ENCODE results near the gene MSI2. TPM values are rescaled to one million over a fixed set of nuclear protein-coding genes. Genes with fewer than 3 reads are reported as not detected.

MSI2 gene
- total RNA-seq, 4 donors from 2014 or later = 27.3 to 50.4 (median 36.8) TPM

GRCh38 chr17:57561072-57561861 lies 304.9 kb downstream of the MSI2 start:
- ATAC-seq = no peak
- TF ChIP-seq POLR2AphosphoS5 (IDR thresholded peaks at IDR 0.05) (no peak), EP300 (IDR thresholded peaks at IDR 0.05) (no peak), POLR2A (IDR thresholded peaks at IDR 0.05) (no peak)
- TF ChIP-seq, protein P1, sequence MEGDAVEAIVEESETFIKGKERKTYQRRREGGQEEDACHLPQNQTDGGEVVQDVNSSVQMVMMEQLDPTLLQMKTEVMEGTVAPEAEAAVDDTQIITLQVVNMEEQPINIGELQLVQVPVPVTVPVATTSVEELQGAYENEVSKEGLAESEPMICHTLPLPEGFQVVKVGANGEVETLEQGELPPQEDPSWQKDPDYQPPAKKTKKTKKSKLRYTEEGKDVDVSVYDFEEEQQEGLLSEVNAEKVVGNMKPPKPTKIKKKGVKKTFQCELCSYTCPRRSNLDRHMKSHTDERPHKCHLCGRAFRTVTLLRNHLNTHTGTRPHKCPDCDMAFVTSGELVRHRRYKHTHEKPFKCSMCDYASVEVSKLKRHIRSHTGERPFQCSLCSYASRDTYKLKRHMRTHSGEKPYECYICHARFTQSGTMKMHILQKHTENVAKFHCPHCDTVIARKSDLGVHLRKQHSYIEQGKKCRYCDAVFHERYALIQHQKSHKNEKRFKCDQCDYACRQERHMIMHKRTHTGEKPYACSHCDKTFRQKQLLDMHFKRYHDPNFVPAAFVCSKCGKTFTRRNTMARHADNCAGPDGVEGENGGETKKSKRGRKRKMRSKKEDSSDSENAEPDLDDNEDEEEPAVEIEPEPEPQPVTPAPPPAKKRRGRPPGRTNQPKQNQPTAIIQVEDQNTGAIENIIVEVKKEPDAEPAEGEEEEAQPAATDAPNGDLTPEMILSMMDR (IDR thresholded peaks at IDR 0.05) = no peak
- 96 to 97% methylated on average over 5 to 12 of the region's 12 CpGs for WGBS, 2 donors (ENCODE audit: low coverage in 1 of 2)
- Histone ChIP-seq H3K27me3 (no peaks in the 10 kb centered on the region), H3K4me3 (no peak overlapping the region), H3K4me1 (peaks cover 0 to 16% (median 12%) of the 10 kb centered on the region in 3 donors), H3K9me3 (no peaks in the 10 kb centered on the region), H3K27ac (no peak overlapping the region), H3K36me3 (no peaks in the 10 kb centered on the region)

GRCh38 chr17:57562184-57562698 lies 305.9 kb downstream of the MSI2 start:
- no peak overlapping the region for H3K27ac ChIP-seq
- no peaks in the 10 kb centered on the region for H3K36me3 ChIP-seq
- ATAC-seq = no peak
- WGBS, 2 donors (ENCODE audit: low coverage in 1 of 2) = 67 to 82% methylated on average over 2 to 4 of the region's 7 CpGs
- no peak overlapping the region for H3K4me3 ChIP-seq
- no peaks in the 10 kb centered on the region for H3K27me3 ChIP-seq
- peaks cover 0 to 12% (median 11%) of the 10 kb centered on the region in 3 donors for H3K4me1 ChIP-seq
- TF ChIP-seq POLR2AphosphoS5 (IDR thresholded peaks at IDR 0.05) (no peak), POLR2A (IDR thresholded peaks at IDR 0.05) (no peak), EP300 (IDR thresholded peaks at IDR 0.05) (no peak)
- TF ChIP-seq, protein P1 (IDR thresholded peaks at IDR 0.05) = no peak
- H3K9me3 ChIP-seq = no peaks in the 10 kb centered on the region

GRCh38 chr17:57563958-57564357 lies 307.6 kb downstream of the MSI2 start:
- no peak for ATAC-seq
- no peaks in the 10 kb centered on the region for H3K36me3 ChIP-seq
- TF ChIP-seq POLR2A (IDR thresholded peaks at IDR 0.05) (no peak), POLR2AphosphoS5 (IDR thresholded peaks at IDR 0.05) (no peak), EP300 (IDR thresholded peaks at IDR 0.05) (no peak)
- TF ChIP-seq, protein P1 (IDR thresholded peaks at IDR 0.05) = no peak
- no peaks in the 10 kb centered on the region for H3K9me3 ChIP-seq
- no peaks in the 10 kb centered on the region for H3K27me3 ChIP-seq
- no peak overlapping the region for H3K27ac ChIP-seq
- H3K4me3 ChIP-seq = no peak overlapping the region
- WGBS, 2 donors (ENCODE audit: low coverage in 1 of 2) = 90 to 95% methylated on average over 2 to 4 of the region's 8 CpGs
- no peaks in the 10 kb centered on the region for H3K4me1 ChIP-seq

DNA sequence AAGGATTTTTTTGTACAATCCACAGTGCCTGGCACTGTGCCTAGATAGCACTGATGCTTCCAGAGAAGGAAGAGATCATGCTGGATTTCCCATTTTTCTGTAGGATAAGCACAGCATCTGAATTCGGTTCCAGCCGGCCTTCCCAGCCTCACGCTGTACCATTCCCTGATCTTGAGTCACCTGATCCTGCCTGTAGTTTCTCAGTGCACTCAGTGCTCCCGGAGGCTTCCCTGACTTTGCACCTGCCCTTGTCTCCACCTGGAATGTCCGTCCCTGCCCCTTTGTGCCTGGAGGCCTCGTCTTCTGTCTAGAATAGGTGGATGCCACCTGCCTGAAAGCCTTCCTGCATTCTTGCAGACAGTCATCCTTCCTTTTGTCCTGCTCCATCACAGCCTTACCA lies 308.9 kb downstream of the MSI2 start:
- H3K27me3 ChIP-seq = no peaks in the 10 kb centered on the region
- ATAC-seq = no peak
- H3K4me3 ChIP-seq = no peak overlapping the region
- no peaks in the 10 kb centered on the region for H3K36me3 ChIP-seq
- peaks cover 0 to under 1% (median 0%) of the 10 kb centered on the region in 3 donors for H3K4me1 ChIP-seq
- no peak overlapping the region for H3K27ac ChIP-seq
- WGBS, 2 donors (ENCODE audit: low coverage in 1 of 2) = 92 to 95% methylated on average over 3 of the region's 6 CpGs
- TF ChIP-seq POLR2AphosphoS5 (IDR thresholded peaks at IDR 0.05) = no peak
- no peak for TF ChIP-seq POLR2A (IDR thresholded peaks at IDR 0.05)
- no peak for TF ChIP-seq EP300 (IDR thresholded peaks at IDR 0.05)
- TF ChIP-seq, protein P1 (IDR thresholded peaks at IDR 0.05) = no peak
- no peaks in the 10 kb centered on the region for H3K9me3 ChIP-seq

DNA sequence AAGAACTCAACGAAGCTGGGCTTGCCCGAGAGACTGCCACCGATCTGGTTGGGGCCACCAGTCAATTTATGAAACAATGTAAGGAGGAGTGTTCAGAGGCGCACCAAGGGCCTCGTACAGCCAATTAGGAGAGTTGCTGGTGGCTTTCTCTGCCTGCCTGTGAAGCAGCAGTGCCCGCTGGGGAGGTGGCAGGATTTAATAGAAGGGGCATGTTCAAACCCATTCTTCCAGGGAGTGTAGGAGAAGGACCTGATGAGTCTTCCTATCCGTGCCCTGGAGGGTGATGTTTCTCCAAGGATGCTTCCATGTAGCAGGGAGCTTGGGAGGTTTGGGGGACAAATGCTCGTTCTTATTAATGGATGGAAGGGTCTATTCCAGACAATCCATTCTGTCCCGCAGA lies 310.4 kb downstream of the MSI2 start:
- WGBS, 2 donors (ENCODE audit: low coverage in 1 of 2) = 95 to 100% methylated on average over 7 to 9 of the region's 9 CpGs
- Histone ChIP-seq H3K4me1 (peaks cover 0 to 16% (median 5%) of the 10 kb centered on the region in 3 donors), H3K4me3 (no peak overlapping the region), H3K27me3 (no peaks in the 10 kb centered on the region), H3K36me3 (no peaks in the 10 kb centered on the region), H3K9me3 (no peaks in the 10 kb centered on the region), H3K27ac (no peak overlapping the region)
- no peak for TF ChIP-seq POLR2AphosphoS5 (IDR thresholded peaks at IDR 0.05)
- TF ChIP-seq, protein P1 (IDR thresholded peaks at IDR 0.05) = no peak
- ATAC-seq = no peak

All from gastroesophageal sphincter (tissue), 4 donors.